Sigmoid colon (tissue), 3 donors: Measurements from ENCODE around the gene ARFIP1.

Experiments used
- CTCF ChIP-seq, 4 experiments: fragments of 450-650 bp in 3 of 4; fragments of 200-600 bp in 1 of 4; IDR thresholded peaks; one replicate each; pipeline ENCODE4 v1.5.1; 2016 to 2019; ENCODE audit warnings: antibody characterized with exemption in 4 of 4, mild to moderate bottlenecking in 3 of 4, moderate library complexity in 2 of 4
- POLR2A ChIP-seq, 2 donors: fragments of 450-650 bp; IDR thresholded peaks; one replicate each; pipeline ENCODE4 v1.6.1; 2016; ENCODE audit warnings: antibody characterized with exemption in 2 of 2, mild to moderate bottlenecking in 2 of 2, moderate library complexity in 2 of 2

GRCh38 chr4:152850377-152850776, 70.6 kb downstream of the ARFIP1 start:
- TF ChIP-seq POLR2A (IDR thresholded peaks at IDR 0.05) (no peak), CTCF (IDR thresholded peaks at IDR 0.05) (no peak)
